Liver (tissue), 9 donors: ENCODE data around the gene INPP5A. TPM values are rescaled to one million over a fixed set of nuclear protein-coding genes. Genes with fewer than 3 reads are reported as not detected.

Experiments
- DNase-seq: peaks from one replicate; pipeline ENCODE4 v3.0.0-alpha.2; 2017; ENCODE audit warnings: low spot score
- H3K27ac ChIP-seq, 2 donors: one replicate each; pipeline ENCODE4 v1.7.0; 2013; ENCODE audit warnings: inconsistent platforms in 2 of 2, low read length in 2 of 2, control low read depth in 1 of 2, low read depth in 1 of 2, mild to moderate bottlenecking in 1 of 2
- H3K27me3 ChIP-seq, 4 donors: one replicate each; pipeline versions ENCODE4 v1.6.1 to v1.7.0; 2013; ENCODE audit warnings: low read length in 3 of 4, inconsistent platforms in 1 of 4, mild to moderate bottlenecking in 1 of 4, moderate library complexity in 1 of 4; ENCODE audit not compliant: control insufficient read depth in 4 of 4, insufficient read depth in 4 of 4
- H3K36me3 ChIP-seq, 4 donors: one replicate each; pipeline versions ENCODE4 v1.6.1 to v1.7.0; 2013; ENCODE audit warnings: low read length in 3 of 4, mild to moderate bottlenecking in 3 of 4, low read depth in 1 of 4, moderate library complexity in 1 of 4; ENCODE audit not compliant: control insufficient read depth in 4 of 4, insufficient read depth in 3 of 4
- H3K4me1 ChIP-seq, 4 donors: one replicate each; pipeline versions ENCODE4 v1.6.1 to v1.7.0; 2013; ENCODE audit warnings: low read length in 3 of 4, mild to moderate bottlenecking in 3 of 4, moderate library complexity in 1 of 4; ENCODE audit not compliant: control insufficient read depth in 4 of 4, insufficient read depth in 4 of 4
- H3K4me3 ChIP-seq, 3 donors: one replicate each; pipeline versions ENCODE4 v1.6.1 to v1.7.0; 2013; ENCODE audit warnings: low read length in 3 of 3, control low read depth in 1 of 3, low read depth in 1 of 3, mild to moderate bottlenecking in 1 of 3
- H3K9ac ChIP-seq, 2 donors: one replicate each; pipeline ENCODE4 v1.7.0; 2013; ENCODE audit warnings: low read length in 2 of 2, mild to moderate bottlenecking in 2 of 2, moderate library complexity in 2 of 2, control low read depth in 1 of 2, low read depth in 1 of 2
- H3K9me3 ChIP-seq, 4 donors: one replicate each; pipeline versions ENCODE4 v1.6.1 to v1.7.0; 2013; ENCODE audit warnings: low read length in 3 of 4; ENCODE audit not compliant: control insufficient read depth in 4 of 4
- CTCF ChIP-seq: fragments of 150-350 bp; IDR thresholded peaks from 2 replicates; pipeline ENCODE4 v1.5.1; 2017; ENCODE audit warnings: improper control_type of control experiment, low read depth, low read length; ENCODE audit not compliant: missing input control
- EGR1 ChIP-seq, 2 donors: IDR thresholded peaks; 2 replicates each; pipeline ENCODE4 v1.6.1; 2016 to 2018; ENCODE audit warnings: antibody characterized with exemption in 2 of 2, low read depth in 2 of 2
- FOXA1 ChIP-seq: IDR thresholded peaks from 2 replicates; pipeline ENCODE4 v1.6.1; 2016; ENCODE audit warnings: antibody characterized with exemption
- FOXA2 ChIP-seq: IDR thresholded peaks from 2 replicates; pipeline ENCODE4 v1.6.1; 2016; ENCODE audit warnings: antibody characterized with exemption
- GABPA ChIP-seq, 2 donors: IDR thresholded peaks in 1 of 2; conservative IDR thresholded peaks in 1 of 2; 2 replicates each; pipeline ENCODE4 v1.6.1; 2016; ENCODE audit warnings: antibody characterized with exemption in 2 of 2, mild to moderate bottlenecking in 1 of 2, moderate library complexity in 1 of 2
- HNF4A ChIP-seq, 2 donors: conservative IDR thresholded peaks; 2 replicates each; pipeline ENCODE4 v1.6.1; 2016; ENCODE audit warnings: antibody characterized with exemption in 2 of 2, mild to moderate bottlenecking in 2 of 2
- HNF4G ChIP-seq: IDR thresholded peaks from 2 replicates; pipeline ENCODE4 v1.6.1; 2016; ENCODE audit warnings: antibody characterized with exemption
- JUND ChIP-seq, 2 donors: IDR thresholded peaks; 2 replicates each; pipeline ENCODE4 v1.6.1; 2016; ENCODE audit warnings: antibody characterized with exemption in 2 of 2
- MAX ChIP-seq: IDR thresholded peaks from 2 replicates; pipeline ENCODE4 v1.6.1; 2016; ENCODE audit warnings: antibody characterized with exemption
- NR2F2 ChIP-seq: IDR thresholded peaks from 2 replicates; pipeline ENCODE4 v1.6.1; 2016; ENCODE audit warnings: antibody characterized with exemption
- RAD21 ChIP-seq, 2 donors: IDR thresholded peaks; 2 replicates each; pipeline ENCODE4 v1.6.1; 2016; ENCODE audit warnings: antibody characterized with exemption in 2 of 2, mild to moderate bottlenecking in 2 of 2
- REST ChIP-seq: IDR thresholded peaks from 2 replicates; pipeline ENCODE4 v1.6.1; 2016; ENCODE audit warnings: antibody characterized with exemption, mild to moderate bottlenecking
- RXRA ChIP-seq, 2 donors: IDR thresholded peaks; 2 replicates each; pipeline ENCODE4 v1.6.1; 2017 to 2018; ENCODE audit warnings: antibody characterized with exemption in 2 of 2, mild to moderate bottlenecking in 1 of 2
- TAF1 ChIP-seq: conservative IDR thresholded peaks from 2 replicates; pipeline ENCODE4 v1.6.1; 2016; ENCODE audit warnings: antibody characterized with exemption, mild to moderate bottlenecking
- WGBS: extraction: QIAGEN DNeasy Blood & Tissue Kit; methylation state at CpG from one replicate; pipeline ENCODE4 v1.1.7; 2013; 5-methylcytosine and 5-hydroxymethylcytosine counted together
- polyA plus RNA-seq, 2 donors: library from polyadenylated mRNA; stranded (reverse) in 1 of 2; unstranded in 1 of 2; fragments of 200-250 nt in 1 of 2; fragments of >200 nt in 1 of 2; fragmentation: Nextera tagmentation in 1 of 2; extraction: Ambion mirVana in 1 of 2; gene quantifications; one replicate each; pipeline versions ENCODE4 v1.2.1 to v1.2.3, GENCODE V29; 2013 to 2015
- total RNA-seq, 2 donors: library from RNA; depleted of rRNA; stranded (reverse); fragments of >200 nt; gene quantifications; one replicate each; pipeline ENCODE4 v1.2.3, GENCODE V29; 2014
- TF ChIP-seq, protein P1 (sequence below): IDR thresholded peaks from 2 replicates; pipeline ENCODE4 v1.6.1; 2016; ENCODE audit warnings: antibody characterized with exemption
- TF ChIP-seq, protein P2 (sequence below): IDR thresholded peaks from 2 replicates; pipeline ENCODE4 v1.6.1; 2016; ENCODE audit warnings: antibody characterized with exemption
- donor health status: healthy.
- donor health status: healthy.
- donor health status: healthy.
- donor health status: healthy.
- donor health status: healthy.

Gene INPP5A
- total and polyA plus RNA-seq, 4 donors: 4.3 to 26.5 (median 10.9) TPM

DNA sequence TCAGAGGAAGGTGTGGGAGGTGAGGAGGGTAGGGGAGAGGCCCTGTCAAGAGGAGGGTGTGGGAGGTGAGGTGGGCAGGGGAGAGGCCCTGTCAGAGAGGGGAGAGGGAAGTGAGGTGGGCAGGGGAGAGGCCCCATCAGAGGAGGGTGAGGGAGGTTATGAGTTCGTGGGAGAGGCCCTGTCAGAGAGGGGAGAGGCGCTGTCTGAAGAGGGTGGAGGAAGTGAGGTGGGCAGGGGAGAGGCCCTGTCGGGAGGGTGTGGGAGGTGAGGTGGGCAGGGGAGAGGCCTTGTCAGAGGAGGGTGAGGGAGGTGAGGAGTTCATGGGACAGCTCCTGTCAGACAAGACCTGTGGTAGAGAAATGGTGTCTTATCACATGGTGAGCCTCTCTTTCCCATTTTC, 74.4 kb downstream of the INPP5A start:
- no peak overlapping the region for H3K27ac ChIP-seq
- no peak overlapping the region for H3K4me3 ChIP-seq
- DNase-seq: no peak
- TF ChIP-seq GABPA (IDR thresholded peaks at IDR 0.05 in 1 of 2, conservative IDR thresholded peaks at IDR 0.05 in 1 of 2) (no peak), RAD21 (IDR thresholded peaks at IDR 0.05) (no peak), HNF4G (no peak), NR2F2 (no peak), HNF4A (conservative IDR thresholded peaks at IDR 0.05) (no peak), EGR1 (IDR thresholded peaks at IDR 0.05; ENCODE audit: low read depth in 2 of 2) (no peak), CTCF (no peak), JUND (IDR thresholded peaks at IDR 0.05) (no peak), MAX (no peak), TAF1 (no peak), FOXA2 (no peak), RXRA (IDR thresholded peaks at IDR 0.05) (no peak)
- TF ChIP-seq, protein P1, sequence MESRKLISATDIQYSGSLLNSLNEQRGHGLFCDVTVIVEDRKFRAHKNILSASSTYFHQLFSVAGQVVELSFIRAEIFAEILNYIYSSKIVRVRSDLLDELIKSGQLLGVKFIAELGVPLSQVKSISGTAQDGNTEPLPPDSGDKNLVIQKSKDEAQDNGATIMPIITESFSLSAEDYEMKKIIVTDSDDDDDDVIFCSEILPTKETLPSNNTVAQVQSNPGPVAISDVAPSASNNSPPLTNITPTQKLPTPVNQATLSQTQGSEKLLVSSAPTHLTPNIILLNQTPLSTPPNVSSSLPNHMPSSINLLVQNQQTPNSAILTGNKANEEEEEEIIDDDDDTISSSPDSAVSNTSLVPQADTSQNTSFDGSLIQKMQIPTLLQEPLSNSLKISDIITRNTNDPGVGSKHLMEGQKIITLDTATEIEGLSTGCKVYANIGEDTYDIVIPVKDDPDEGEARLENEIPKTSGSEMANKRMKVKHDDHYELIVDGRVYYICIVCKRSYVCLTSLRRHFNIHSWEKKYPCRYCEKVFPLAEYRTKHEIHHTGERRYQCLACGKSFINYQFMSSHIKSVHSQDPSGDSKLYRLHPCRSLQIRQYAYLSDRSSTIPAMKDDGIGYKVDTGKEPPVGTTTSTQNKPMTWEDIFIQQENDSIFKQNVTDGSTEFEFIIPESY: no peak
- H3K36me3 ChIP-seq: no peaks in the 10 kb centered on the region
- no peaks in the 10 kb centered on the region for H3K27me3 ChIP-seq
- H3K4me1 ChIP-seq: peaks cover 0 to 4% (median under 1%) of the 10 kb centered on the region in 4 donors
- H3K9ac ChIP-seq: no peak overlapping the region
- WGBS: 76% methylated on average over 3 of the region's 3 CpGs
- H3K9me3 ChIP-seq: no peaks in the 10 kb centered on the region

DNA sequence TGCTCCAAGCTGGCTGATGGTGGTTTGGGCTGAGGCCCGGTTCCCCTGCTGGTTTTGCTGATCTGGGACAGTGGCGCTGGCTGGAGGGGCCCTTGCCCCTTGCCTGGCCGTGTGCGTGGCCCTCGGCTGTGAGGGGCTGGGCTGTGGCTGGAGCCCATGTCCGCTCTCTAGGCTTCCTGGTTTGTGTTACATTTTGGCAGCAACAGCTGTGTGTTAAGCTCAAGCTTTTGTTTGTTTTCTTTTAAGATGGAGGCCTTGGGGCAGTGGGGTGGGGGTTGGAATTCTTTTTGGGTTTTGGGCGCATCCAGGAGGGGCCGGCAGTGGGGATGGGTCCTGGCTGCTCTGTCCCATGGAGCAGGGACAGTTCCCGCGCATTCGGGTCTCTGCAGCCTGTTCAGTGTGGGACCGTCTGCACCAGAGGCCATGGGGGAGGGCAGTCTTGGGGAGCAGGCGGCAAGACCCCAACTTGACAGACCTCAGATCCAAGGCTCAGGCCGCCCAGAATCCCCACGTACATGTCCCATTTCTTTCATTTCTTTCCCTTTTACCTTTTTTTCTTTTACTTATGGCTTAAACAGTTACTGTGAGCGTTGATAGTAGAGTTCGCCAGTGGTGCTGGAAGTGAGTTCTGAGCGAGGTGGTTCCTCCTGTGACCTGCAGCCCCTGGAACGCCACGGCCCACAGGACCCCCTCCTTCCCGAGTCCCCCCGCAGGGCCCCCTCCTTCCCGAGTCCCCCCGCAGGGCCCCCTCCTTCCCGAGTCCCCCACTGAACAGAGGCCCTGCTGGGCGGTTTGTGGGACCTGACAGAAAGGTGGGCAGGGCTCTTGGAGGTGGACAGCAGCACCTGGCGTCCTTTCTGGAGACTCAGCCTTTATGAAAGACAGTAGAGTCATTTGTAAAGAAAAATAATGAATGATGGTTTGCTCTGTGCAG, 75.3 kb downstream of the INPP5A start:
- no peak overlapping the region for H3K4me3 ChIP-seq
- H3K4me1 ChIP-seq: peaks cover 0 to 3% (median 0%) of the 10 kb centered on the region in 4 donors
- DNase-seq: no peak
- H3K27ac ChIP-seq: no peak overlapping the region
- no peaks in the 10 kb centered on the region for H3K9me3 ChIP-seq
- no peaks in the 10 kb centered on the region for H3K36me3 ChIP-seq
- H3K9ac ChIP-seq: no peak overlapping the region
- WGBS: 92% methylated on average over 27 of the region's 27 CpGs
- TF ChIP-seq, protein P1: no peak
- TF ChIP-seq FOXA2: no peak
- no peak for TF ChIP-seq REST
- TF ChIP-seq, protein P2, sequence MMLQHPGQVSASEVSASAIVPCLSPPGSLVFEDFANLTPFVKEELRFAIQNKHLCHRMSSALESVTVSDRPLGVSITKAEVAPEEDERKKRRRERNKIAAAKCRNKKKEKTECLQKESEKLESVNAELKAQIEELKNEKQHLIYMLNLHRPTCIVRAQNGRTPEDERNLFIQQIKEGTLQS: no peak
- TF ChIP-seq RXRA (IDR thresholded peaks at IDR 0.05): no peak
- no peak for TF ChIP-seq MAX
- TF ChIP-seq JUND (IDR thresholded peaks at IDR 0.05): no peak
- no peak for TF ChIP-seq GABPA (IDR thresholded peaks at IDR 0.05 in 1 of 2, conservative IDR thresholded peaks at IDR 0.05 in 1 of 2)
- no peak for TF ChIP-seq FOXA1
- H3K27me3 ChIP-seq: no peaks in the 10 kb centered on the region
